ENCODE data around the gene MBD3L1.

- TF ChIP-seq, protein P1, sequence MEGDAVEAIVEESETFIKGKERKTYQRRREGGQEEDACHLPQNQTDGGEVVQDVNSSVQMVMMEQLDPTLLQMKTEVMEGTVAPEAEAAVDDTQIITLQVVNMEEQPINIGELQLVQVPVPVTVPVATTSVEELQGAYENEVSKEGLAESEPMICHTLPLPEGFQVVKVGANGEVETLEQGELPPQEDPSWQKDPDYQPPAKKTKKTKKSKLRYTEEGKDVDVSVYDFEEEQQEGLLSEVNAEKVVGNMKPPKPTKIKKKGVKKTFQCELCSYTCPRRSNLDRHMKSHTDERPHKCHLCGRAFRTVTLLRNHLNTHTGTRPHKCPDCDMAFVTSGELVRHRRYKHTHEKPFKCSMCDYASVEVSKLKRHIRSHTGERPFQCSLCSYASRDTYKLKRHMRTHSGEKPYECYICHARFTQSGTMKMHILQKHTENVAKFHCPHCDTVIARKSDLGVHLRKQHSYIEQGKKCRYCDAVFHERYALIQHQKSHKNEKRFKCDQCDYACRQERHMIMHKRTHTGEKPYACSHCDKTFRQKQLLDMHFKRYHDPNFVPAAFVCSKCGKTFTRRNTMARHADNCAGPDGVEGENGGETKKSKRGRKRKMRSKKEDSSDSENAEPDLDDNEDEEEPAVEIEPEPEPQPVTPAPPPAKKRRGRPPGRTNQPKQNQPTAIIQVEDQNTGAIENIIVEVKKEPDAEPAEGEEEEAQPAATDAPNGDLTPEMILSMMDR (IDR thresholded peaks at IDR 0.05), result no peak
- TF ChIP-seq POLR2A (IDR thresholded peaks at IDR 0.05) (no peak), EP300 (IDR thresholded peaks at IDR 0.05) (no peak), POLR2AphosphoS5 (IDR thresholded peaks at IDR 0.05) (no peak)
Observed at GRCh38 chr19:8826371-8826770, 5.8 kb upstream of the MBD3L1 start.

Data from gastroesophageal sphincter (tissue), 3 donors.